CD14-positive monocyte (primary cell): ENCODE results near the gene NBEA. TPM values are rescaled to one million over a fixed set of nuclear protein-coding genes. Genes with fewer than 3 reads are reported as not detected.

Experiments used
- DNase-seq, 3 donors: peaks; one replicate each; pipeline ENCODE4 v3.0.0-alpha.2; 2011 to 2022
- H2AFZ ChIP-seq: 2 replicates; pipeline ENCODE4 v1.6.0; 2012; ENCODE audit warnings: mild to moderate bottlenecking, low read depth, low read length, inconsistent platforms; ENCODE audit not compliant: insufficient read depth, poor library complexity, severe bottlenecking
- H3K27ac ChIP-seq, 2 donors: 1 replicate in 1 of 2; 2 replicates in 1 of 2; pipeline ENCODE4 v1.5.1; 2012 to 2013; ENCODE audit warnings: low read length in 2 of 2, control low read depth in 1 of 2, inconsistent platforms in 1 of 2, low read depth in 1 of 2, mild to moderate bottlenecking in 1 of 2
- H3K27me3 ChIP-seq, 2 donors: one replicate each; pipeline versions ENCODE4 v1.6.0 to v1.6.1; 2011 to 2013; ENCODE audit warnings: low read length in 2 of 2; ENCODE audit not compliant: control insufficient read depth in 2 of 2, insufficient read depth in 2 of 2
- H3K36me3 ChIP-seq, 2 donors: replicated peaks in 1 of 2; 1 replicate in 1 of 2; 2 replicates in 1 of 2; pipeline versions ENCODE4 v1.5.1 to v1.6.1; 2012 to 2013; ENCODE audit warnings: low read length in 2 of 2, control low read depth in 1 of 2, inconsistent platforms in 1 of 2, mild to moderate bottlenecking in 1 of 2; ENCODE audit not compliant: insufficient read depth in 2 of 2, control insufficient read depth in 1 of 2
- H3K4me1 ChIP-seq, 2 donors: 1 replicate in 1 of 2; 2 replicates in 1 of 2; pipeline versions ENCODE4 v1.5.1 to v1.6.1; 2012 to 2013; ENCODE audit warnings: low read length in 2 of 2, control low read depth in 1 of 2, inconsistent platforms in 1 of 2, mild to moderate bottlenecking in 1 of 2, moderate library complexity in 1 of 2; ENCODE audit not compliant: insufficient read depth in 2 of 2, control insufficient read depth in 1 of 2
- H3K4me2 ChIP-seq: replicated peaks from 2 replicates; pipeline ENCODE3; 2012; ENCODE audit warnings: low read length, moderate library complexity, mild to moderate bottlenecking; ENCODE audit not compliant: poor library complexity, severe bottlenecking; ENCODE audit errors: extremely low read depth
- H3K4me3 ChIP-seq, 3 experiments: fragments of 200-600 bp in 1 of 3; sonication (generic) in 1 of 3; replicated peaks in 1 of 3; 1 replicate in 2 of 3; 2 replicates in 1 of 3; pipeline ENCODE4 v1.5.1; 2011 to 2013; ENCODE audit warnings: low read length in 3 of 3, mild to moderate bottlenecking in 3 of 3, control low read depth in 2 of 3, low read depth in 2 of 3, inconsistent platforms in 1 of 3, moderate library complexity in 1 of 3
- H3K79me2 ChIP-seq: 2 replicates; pipeline ENCODE4 v1.6.0; 2012; ENCODE audit warnings: mild to moderate bottlenecking, control low read depth, inconsistent platforms, low read length, moderate library complexity; ENCODE audit not compliant: insufficient read depth
- H3K9ac ChIP-seq: 2 replicates; pipeline ENCODE4 v1.6.0; 2017; ENCODE audit warnings: low read length, mild to moderate bottlenecking; ENCODE audit not compliant: insufficient read depth, poor library complexity, severe bottlenecking
- H3K9me3 ChIP-seq, 2 donors: replicated peaks in 1 of 2; 1 replicate in 1 of 2; 2 replicates in 1 of 2; pipeline versions ENCODE4 v1.5.1 to v1.6.1; 2012 to 2013; ENCODE audit warnings: low read length in 2 of 2, control low read depth in 1 of 2; ENCODE audit not compliant: control insufficient read depth in 1 of 2, insufficient read depth in 1 of 2
- H4K20me1 ChIP-seq: 2 replicates; pipeline ENCODE4 v1.6.0; 2012; ENCODE audit warnings: mild to moderate bottlenecking, low read length, control low read depth, moderate library complexity; ENCODE audit not compliant: insufficient read depth
- H3K27ac Mint-ChIP-seq, 7 donors: one replicate each; pipeline ENCODE4 v1.8.0; 2020; ENCODE audit warnings: mild to moderate bottlenecking in 7 of 7, mixed read lengths in 7 of 7, moderate library complexity in 6 of 7, inconsistent platforms in 2 of 7
- H3K27me3 Mint-ChIP-seq, 3 donors: one replicate each; pipeline ENCODE4 v1.8.0; 2021 to 2022; ENCODE audit warnings: low read depth in 3 of 3, mild to moderate bottlenecking in 3 of 3, mixed read lengths in 3 of 3, moderate library complexity in 3 of 3, inconsistent platforms in 1 of 3
- H3K36me3 Mint-ChIP-seq, 2 donors: one replicate each; pipeline ENCODE4 v1.8.0; 2020; ENCODE audit warnings: mixed read lengths in 2 of 2, inconsistent platforms in 1 of 2, mild to moderate bottlenecking in 1 of 2
- H3K4me1 Mint-ChIP-seq: one replicate; pipeline ENCODE4 v1.8.0; 2020; ENCODE audit warnings: mild to moderate bottlenecking, mixed read lengths
- H3K4me3 Mint-ChIP-seq, 2 donors: one replicate each; pipeline ENCODE4 v1.8.0; 2020; ENCODE audit warnings: mild to moderate bottlenecking in 2 of 2, mixed read lengths in 2 of 2, moderate library complexity in 1 of 2
- H3K9me3 Mint-ChIP-seq, 7 donors: one replicate each; pipeline ENCODE4 v1.8.0; 2020 to 2022; ENCODE audit warnings: mixed read lengths in 7 of 7, mild to moderate bottlenecking in 6 of 7, moderate library complexity in 6 of 7, inconsistent platforms in 2 of 7
- WGBS: methylation state at CpG from one replicate; pipeline ENCODE4 v1.1.5; 2013; ENCODE audit warnings: missing lambda C conversion rate; ENCODE audit not compliant: insufficient coverage; 5-methylcytosine and 5-hydroxymethylcytosine counted together
- intact Hi-C, 2 donors: fragments of 100-400 bp; cut with micrococcal nuclease; formaldehyde crosslinking; loops; one replicate each; pipeline versions ENCODE4 v1.15.0 to v1.15.1; 2023
- polyA plus RNA-seq, 3 donors: library from polyadenylated mRNA; depleted of rRNA in 1 of 3; unstranded in 2 of 3; stranded (reverse) in 1 of 3; fragments of 300-500 nt in 2 of 3; fragments of >200 nt in 1 of 3; fragmentation: Illumina TruSeq in 2 of 3; gene quantifications; 1 replicate in 2 of 3; 2 replicates in 1 of 3; pipeline ENCODE4 v1.2.3, GENCODE V29; 2012 to 2021
- TF ChIP-seq, protein P1 (sequence below): fragments of 200-600 bp; IDR thresholded peaks from one replicate; pipeline ENCODE4 v1.8.0; 2022; ENCODE audit warnings: antibody characterized with exemption, mild to moderate bottlenecking

NBEA gene
- polyA plus RNA-seq, 3 donors, result 0.03 to 0.23 (median 0.08) TPM

DNA sequence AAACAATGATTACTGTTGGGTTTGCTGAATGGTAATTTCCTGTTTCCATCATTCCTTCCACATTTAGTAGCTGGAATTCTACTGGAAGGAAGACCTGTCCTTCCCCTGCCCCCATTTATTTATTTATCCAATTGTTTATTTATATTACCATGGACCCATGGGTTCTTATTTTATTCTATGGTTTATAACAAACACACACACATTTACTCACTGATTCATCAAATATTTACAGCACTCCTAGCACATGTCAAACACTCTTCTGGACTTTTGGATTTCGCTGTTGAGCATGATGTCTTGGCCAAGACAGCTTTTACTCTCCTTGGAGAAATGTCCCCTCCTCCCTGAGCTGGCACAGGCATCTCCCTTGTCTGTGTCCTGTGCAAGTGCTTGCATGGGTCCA, 762.3 kb downstream of the NBEA start:
- intact Hi-C loops, result no loop called here
- H3K4me1 ChIP-seq, result no peaks in the 10 kb centered on the region
- Mint-ChIP-seq H3K27ac (no peak overlapping the region), H3K9me3 (peaks cover 5 to 21% (median 13%) of the 10 kb centered on the region in 7 donors), H3K4me1 (no peaks in the 10 kb centered on the region), H3K4me3 (no peak overlapping the region), H3K36me3 (no peaks in the 10 kb centered on the region), H3K27me3 (peaks cover 0 to 5% (median 3%) of the 10 kb centered on the region in 3 donors)
- no peak overlapping the region for H3K9ac ChIP-seq
- H3K79me2 ChIP-seq, result no peaks in the 10 kb centered on the region
- H3K9me3 ChIP-seq, result peaks cover 0 to 7% of the 10 kb centered on the region in 2 donors
- DNase-seq, result no peak
- no peak overlapping the region for H2AFZ ChIP-seq
- no peak overlapping the region for H3K4me3 ChIP-seq
- no peak overlapping the region for H3K27ac ChIP-seq
- no peaks in the 10 kb centered on the region for H3K36me3 ChIP-seq
- H4K20me1 ChIP-seq, result no peaks in the 10 kb centered on the region
- H3K4me2 ChIP-seq, result no peak overlapping the region
- TF ChIP-seq, protein P1, sequence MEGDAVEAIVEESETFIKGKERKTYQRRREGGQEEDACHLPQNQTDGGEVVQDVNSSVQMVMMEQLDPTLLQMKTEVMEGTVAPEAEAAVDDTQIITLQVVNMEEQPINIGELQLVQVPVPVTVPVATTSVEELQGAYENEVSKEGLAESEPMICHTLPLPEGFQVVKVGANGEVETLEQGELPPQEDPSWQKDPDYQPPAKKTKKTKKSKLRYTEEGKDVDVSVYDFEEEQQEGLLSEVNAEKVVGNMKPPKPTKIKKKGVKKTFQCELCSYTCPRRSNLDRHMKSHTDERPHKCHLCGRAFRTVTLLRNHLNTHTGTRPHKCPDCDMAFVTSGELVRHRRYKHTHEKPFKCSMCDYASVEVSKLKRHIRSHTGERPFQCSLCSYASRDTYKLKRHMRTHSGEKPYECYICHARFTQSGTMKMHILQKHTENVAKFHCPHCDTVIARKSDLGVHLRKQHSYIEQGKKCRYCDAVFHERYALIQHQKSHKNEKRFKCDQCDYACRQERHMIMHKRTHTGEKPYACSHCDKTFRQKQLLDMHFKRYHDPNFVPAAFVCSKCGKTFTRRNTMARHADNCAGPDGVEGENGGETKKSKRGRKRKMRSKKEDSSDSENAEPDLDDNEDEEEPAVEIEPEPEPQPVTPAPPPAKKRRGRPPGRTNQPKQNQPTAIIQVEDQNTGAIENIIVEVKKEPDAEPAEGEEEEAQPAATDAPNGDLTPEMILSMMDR, result no peak
- H3K27me3 ChIP-seq, result no peaks in the 10 kb centered on the region
- WGBS, result 91% methylated on average over 1 of the region's 1 CpG

DNA sequence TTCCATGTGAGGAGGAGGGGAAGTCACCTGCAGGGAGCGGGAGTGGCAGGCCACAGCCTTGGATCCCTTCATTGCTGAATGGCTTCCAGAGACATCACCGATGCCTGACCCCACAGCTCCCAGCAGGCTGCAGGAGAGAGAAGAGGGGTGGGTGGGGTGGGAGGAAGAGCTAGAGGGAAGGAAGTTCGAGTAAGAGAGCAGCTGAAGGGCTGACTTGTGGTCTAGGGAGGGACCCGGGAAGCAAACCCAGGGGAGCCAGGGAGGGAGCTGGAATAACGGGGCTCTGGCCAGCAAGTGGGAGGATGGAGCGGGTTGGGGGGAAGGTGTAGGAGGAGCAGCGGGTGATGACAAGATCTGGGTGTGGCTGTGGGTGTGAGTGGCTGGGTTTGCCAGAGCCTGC, 764.2 kb downstream of the NBEA start:
- no peak overlapping the region for H2AFZ ChIP-seq
- intact Hi-C loops, result no loop called here
- no peak overlapping the region for H3K27ac ChIP-seq
- H3K36me3 ChIP-seq, result no peaks in the 10 kb centered on the region
- Mint-ChIP-seq H3K27me3 (peaks cover under 1 to 4% (median 1%) of the 10 kb centered on the region in 3 donors), H3K4me1 (no peaks in the 10 kb centered on the region), H3K27ac (no peak overlapping the region), H3K36me3 (no peaks in the 10 kb centered on the region), H3K9me3 (peaks cover 5 to 20% (median 14%) of the 10 kb centered on the region in 7 donors), H3K4me3 (no peak overlapping the region)
- WGBS, result 75% methylated on average over 5 of the region's 7 CpGs
- H4K20me1 ChIP-seq, result no peaks in the 10 kb centered on the region
- H3K79me2 ChIP-seq, result no peaks in the 10 kb centered on the region
- peaks cover 0 to 7% of the 10 kb centered on the region in 2 donors for H3K9me3 ChIP-seq
- H3K4me3 ChIP-seq, result no peak overlapping the region
- no peak overlapping the region for H3K4me2 ChIP-seq
- H3K9ac ChIP-seq, result no peak overlapping the region
- H3K27me3 ChIP-seq, result no peaks in the 10 kb centered on the region
- no peaks in the 10 kb centered on the region for H3K4me1 ChIP-seq
- no peak for DNase-seq
- TF ChIP-seq, protein P1, result no peak
